GM21528 (cell line): Measurements from ENCODE around the gene NOS1AP.
"Not testable (repeated sequence)": the region's sequence is repeated elsewhere in the genome, so short reads cannot be mapped to it uniquely, and the experiment has no call there.

Experiments
- ATAC-seq: cut with Tn5 transposase; IDR thresholded peaks from one replicate; pipeline ENCODE4 v1.9.1; 2021; ENCODE audit warnings: mild to moderate bottlenecking, moderate library complexity; ENCODE audit not compliant: unreplicated experiment, low FRiP score

Gene NOS1AP

DNA sequence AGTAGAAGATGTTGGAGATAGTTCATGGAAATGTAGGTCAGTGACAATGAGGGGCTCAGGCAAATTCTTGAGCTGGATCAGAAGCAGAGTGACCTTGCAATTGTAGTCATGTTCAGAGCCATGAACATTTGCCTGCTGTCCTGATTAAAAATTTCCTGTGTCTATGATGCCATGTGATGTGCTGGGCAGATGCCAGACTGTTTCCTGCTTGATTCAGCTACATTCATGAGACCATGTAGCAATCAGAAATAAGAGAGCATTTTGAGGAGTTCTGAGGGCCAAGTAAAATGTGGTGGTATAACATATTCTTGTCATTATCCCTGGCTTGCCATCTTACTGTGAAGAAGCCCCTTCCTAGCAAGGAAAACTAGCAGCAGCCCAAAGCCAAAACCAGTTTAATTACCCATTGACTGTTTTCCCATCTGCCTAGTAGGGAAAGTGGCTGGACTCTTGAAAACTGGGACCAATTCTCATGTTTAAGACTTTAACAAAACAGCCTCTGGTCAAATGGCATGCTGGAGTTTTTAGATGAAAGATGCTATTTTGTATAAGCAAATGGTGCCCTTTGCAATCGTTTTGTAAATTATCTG, 118.3 kb downstream of the NOS1AP start:
- no peak for ATAC-seq

DNA sequence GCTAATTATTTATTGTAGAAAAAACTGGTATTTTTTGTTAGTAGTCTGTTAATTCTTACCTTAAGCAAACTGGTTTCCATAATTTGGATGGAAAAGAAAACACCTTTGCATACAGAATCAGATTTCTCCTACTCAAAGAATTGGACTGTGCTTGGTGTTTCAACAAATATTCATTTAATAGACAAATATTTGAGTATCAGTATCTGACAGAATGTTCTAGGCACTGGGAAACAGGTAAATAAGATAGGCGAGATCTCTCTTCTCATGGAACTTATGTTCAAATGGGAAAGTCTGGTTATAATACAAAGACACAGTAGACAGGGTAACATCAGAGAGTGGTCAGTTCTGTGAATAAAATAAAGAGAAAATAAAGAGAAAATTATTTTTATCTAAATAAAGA, 119.9 kb downstream of the NOS1AP start:
- ATAC-seq, result no peak

DNA sequence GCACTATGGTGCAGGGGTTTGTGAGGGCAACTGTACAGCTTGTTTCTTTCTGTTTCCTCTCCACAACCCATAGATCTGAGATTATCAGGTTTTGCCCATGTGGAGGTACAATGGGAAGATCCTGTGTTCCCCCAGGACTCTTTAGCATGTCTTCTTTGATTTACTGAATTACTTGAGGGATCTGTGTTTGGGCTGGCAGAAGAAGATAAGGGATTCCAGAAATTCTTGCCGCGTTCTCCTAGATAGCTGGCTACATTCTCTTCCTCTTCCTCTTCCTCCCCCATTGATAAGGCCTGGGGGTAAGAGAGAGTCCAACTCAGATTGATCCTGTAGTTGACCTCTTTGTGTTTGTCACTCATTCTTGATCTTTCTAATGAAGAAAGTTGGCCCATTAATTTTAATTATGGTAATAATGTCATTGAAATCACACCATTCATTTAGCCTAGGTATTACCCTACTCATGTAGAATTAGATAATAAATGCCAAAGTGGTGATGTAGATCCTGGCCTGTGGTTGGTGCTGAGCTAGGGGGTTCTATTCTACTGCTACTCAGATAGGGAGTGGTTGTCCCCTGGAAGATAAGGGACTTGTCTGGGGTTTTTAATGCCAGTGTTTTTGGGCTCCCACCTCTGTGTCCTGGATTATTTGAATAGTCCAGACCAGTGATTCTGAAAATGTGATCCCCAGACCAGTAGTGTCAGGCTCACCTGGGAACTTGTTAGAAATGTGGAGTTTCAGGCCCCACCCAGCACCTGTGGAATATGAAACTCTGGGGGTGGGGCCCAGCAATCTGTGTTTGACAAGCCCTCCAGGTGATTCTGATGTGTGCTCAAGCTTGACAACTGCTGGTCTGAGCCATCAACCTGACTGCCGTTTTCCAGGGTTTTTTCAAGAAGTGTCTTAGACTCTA, 122.2 kb downstream of the NOS1AP start:
- ATAC-seq, result no peak

DNA sequence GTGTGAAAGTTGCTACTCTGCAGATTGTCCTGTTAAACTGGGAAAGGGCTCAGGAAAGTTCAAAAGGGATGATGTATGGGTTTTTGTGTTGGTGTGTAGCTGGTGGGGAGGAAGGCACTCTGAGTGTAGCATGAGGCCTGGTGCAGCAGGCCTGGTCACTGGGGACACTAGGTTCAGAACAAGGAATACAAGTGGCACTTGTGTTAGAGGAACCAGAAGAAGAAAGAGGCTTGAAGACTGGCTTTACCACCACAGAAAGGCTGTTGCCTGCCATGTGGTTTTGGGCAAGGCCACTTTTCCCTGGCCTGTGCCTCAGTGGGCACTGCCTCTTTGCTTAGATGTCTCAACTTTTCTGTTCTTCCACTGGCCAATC, 122.8 kb downstream of the NOS1AP start:
- no peak for ATAC-seq

DNA sequence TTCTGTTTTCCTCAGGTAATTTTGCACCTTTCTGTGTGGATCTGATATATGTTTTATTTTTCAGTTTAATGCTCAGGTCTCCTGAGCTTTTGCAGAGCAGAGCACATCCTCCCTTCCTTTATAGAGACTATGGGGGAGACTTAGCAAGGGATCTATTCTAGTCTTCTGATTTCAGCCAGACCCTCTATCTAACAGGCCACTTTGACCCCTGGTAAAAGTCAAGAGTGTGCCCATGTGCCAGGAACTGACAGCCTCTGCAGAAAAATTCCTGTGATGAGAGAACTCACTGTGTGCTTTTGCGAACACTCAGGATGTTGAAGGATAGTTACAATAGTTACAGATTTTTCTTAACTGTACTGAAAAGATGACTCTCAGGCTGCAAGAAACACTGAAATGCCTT, 123.3 kb downstream of the NOS1AP start:
- no peak for ATAC-seq

DNA sequence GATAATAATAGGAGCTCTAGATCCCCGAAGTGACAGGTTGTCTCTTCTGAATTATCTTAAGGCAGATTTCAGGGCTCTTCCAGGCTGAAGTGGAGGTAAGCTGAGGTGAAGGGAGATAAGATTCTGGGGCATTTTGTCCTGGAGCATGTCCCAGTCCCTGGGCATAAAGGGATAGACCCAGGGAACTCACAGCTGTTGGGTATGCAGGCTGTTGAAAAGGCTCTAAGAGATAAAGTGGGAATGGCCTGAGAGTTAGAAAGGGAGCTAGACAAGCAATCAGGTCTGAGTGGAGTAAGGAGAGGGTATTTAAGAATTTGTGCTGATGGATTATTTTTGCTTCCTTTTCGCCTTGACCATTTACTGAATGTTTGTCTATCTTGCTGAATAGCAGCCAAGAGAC, 123.7 kb downstream of the NOS1AP start:
- ATAC-seq, result no peak

DNA sequence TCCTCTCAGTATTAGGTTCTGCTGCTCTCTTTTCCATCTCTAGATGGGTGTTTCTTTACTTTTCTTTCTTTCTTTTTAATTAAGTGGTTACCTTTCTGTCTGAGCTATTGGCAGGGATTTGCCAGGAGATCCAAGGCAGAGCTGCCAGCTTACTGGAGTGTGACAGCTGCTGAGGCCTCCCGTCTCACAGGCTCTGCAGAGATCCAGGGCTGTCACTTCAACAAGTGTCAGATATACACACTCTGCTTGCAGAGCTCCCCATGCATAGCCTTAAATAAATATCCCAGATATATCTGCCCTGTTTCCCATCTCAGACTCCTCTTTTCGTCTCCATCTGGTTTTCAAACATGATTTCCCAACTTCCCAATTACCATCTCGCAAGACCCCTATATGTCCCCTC, 124.3 kb downstream of the NOS1AP start:
- ATAC-seq, result no peak

DNA sequence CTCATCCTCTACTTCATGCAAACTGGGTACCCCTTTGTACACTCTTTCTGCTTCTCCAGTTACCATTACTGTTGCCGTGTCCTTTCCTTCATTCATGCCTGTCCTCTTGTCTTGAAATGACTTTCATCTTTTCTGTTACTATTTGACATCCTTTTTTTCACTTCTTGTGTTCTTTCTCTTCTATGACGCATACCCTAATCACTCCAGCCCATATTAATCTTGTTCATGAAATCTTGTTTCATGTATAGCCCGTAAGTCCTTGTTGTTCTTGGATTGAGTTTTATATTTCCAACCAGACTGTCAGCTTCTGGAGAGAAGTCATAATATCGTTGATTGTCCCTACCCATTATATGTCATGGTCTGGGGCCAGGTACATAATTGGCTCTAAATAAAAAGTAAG, 126.1 kb downstream of the NOS1AP start:
- no peak for ATAC-seq

DNA sequence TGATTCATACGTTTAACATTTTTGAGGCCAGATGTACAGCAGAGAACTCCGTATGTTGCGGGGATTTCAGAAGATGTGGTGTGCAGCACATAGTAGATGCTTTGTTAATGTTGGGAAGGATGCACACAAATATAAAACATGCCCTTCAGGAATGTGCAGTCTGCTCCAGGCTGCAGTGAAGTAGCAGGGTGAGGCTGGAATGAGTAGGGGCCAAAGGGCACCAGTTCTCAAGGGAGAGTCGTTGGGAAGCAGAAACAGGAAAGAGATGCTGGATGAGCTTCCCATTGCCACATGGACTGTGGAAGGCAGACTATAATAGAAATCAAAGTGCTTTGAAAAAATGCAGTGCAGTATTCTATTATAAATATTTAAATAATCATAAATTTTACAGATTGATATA, 126.9 kb downstream of the NOS1AP start:
- no peak for ATAC-seq

DNA sequence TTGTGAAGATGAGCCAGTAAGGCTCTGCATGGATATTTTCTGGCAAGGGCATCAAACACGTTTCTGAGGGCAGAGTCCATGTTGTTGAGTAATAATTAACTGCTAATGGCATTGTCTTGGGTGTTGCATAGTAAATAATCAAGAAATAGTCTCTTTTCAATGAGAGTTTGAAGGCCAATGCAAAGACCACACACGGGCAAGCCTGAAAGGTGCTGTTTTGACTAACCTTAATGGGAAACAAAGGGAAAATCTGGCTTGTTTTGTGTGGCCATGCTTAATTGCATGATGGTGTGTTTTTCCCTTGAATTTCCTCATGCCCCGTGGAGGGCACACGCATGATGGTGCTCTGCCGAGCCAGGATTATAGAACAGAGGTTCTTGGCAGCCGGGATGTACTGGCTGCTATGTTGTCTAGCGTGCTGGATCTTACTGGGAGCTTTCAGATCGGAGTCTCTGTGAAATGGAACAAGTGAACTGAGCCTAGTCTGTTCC, 127.6 kb downstream of the NOS1AP start:
- ATAC-seq, result no peak

DNA sequence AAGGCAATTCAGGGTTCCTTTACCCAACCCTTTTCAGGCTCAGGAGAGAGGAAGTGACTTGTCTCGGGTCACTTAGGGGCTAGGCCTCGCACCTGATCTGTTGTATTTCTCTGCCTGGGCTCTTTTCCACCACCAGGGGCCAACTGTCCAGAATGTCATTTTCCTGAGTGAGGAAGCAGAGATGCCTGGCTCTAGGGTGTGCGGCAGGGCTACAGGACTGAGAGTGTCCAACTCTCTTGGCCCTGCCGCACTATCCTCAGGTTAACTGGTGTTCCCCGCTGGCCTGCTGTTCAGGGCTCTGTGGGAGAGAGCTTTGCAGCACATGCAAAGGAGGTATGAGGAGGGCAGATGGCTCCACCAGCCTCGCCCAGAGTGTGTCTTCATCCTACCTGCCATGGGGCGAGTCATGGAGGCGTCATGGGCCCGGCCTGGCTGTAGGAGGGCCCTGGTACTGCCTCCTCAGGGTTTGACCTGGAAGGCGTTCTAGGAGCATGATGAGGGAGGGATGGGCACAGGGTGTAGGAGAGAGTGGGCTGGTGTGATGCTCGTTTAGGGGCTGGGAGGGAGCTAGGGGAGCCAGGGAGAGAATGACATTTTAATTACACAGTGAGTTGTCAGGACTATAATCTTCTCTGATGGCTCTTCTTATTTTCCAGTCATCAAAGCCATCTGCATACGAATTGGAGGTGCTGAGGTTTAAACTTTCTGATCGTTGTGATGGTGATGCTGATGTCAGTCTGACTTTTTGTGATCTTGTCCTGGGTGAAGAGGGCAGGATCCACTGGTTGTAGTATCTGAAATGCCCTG, 128.3 kb downstream of the NOS1AP start:
- no peak for ATAC-seq

DNA sequence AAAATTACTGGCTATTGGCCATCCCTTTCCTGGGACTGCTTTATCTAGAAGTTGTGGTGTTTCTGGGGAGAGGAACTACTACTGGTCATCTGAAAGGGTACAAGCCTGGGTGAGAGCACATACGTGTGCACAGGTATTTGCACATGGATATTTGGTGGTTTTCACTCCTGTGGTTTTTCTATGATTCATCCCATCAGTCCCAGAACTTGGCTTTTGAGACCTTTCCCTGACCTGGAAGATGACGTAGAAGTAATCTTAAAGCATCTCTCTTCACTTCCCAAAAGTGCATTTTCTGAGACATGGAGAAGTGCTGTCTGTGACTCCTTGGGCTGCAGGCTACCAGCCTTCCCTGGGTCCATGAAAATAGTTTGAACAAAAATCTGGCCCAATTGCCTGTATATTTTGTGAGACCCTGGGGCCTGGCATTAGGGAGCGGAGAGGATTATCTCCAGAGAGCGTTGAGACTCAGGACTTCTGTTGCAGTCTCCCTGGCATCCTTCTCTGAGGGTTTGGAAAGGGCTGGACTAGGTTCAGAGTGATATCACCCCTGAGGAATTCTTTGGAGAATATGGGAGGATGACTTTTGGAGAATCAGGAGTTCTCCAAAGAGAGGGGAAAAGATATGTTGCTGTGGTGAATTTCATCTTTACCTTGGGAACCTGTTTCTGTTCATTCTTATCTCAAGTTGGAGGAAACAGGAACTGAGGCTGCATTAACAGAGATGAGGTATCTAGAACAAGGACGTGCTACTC, 130.8 kb downstream of the NOS1AP start:
- no peak for ATAC-seq

DNA sequence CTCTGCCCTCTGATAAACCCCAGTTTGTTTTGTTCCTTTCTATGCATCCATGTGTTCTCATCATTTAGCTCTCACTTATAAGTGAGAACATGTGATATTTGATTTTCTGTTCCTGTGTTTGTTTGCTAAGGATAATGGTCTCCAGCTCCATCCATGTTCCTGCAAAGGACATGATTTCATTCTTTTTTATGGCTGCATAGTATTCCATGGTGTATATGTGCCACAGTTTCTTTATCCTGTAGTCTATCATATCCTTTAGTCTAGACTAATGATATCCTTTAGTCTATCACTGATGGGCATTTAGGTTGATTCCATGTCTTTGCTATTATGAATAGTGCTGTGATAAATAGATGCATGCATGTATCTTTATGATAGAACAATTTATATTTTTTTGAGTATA, 131.6 kb downstream of the NOS1AP start:
- not testable (repeated sequence) for ATAC-seq

DNA sequence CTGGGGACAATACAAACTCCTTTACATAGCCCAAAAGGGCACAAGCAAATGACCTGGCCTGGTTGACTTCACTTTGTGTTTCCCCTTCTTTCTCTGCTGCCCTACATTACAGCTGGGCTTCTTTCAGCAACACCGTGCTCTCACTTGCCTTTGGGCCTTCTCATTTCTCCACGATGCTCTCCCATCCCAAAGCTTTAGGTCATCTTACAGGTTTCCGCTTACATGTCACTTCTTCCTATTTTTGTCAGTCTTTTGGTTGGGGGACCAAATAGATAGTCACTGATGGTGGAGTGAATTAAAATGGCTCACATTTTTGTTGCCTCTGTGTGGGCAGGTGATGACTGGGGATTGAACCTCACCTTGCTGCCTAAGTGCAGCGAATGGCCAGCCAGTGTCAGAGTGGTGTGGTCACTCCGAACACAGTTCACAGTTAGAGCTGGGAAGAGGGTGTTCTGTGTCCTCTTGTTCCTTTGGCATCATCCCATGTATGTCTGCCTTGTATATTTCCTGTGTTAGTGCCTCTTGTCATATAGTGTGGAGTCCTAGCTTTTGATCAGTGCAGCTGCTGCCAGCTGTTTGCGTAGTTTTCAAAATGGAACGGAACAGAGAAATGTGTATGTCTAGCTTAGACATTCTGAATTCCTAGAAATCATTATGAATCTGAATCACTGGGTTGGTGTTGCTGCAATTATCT, 134.8 kb downstream of the NOS1AP start:
- ATAC-seq, result no peak

DNA sequence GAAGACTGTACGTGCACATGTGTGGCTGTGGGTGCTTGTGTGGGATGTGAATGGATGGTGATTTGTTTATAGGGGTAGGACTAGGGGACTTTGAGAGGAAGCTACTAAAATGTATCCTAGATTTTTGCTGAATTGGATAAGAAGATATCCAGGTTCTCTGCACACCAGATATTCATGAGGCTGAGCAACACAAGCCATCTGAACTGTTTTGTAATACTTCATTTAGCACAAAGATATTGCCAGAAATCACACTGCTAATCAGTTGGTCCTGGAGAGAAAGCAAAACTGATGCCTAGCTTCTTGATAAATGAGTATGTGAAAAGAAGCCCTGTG, 135.3 kb downstream of the NOS1AP start:
- ATAC-seq, result no peak

DNA sequence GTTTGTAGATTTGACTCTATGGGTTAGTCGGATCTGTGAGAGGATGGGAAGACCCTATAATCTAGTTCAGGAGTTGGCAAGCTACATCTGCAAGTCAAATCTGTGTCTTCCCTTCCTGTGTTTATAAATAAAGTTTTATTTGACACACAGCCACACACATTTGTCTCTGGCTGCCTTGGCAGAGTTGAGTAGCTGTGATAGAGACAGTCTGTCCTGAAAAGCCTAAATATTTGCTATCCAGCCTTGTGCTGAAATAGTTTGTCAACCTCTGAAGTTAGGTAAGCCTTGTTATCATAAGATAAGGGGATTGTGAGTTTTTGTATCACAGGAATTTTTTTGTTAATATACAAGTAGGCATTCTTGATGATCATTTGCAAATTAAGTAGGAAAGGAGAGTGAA, 136.8 kb downstream of the NOS1AP start:
- ATAC-seq, result no peak

DNA sequence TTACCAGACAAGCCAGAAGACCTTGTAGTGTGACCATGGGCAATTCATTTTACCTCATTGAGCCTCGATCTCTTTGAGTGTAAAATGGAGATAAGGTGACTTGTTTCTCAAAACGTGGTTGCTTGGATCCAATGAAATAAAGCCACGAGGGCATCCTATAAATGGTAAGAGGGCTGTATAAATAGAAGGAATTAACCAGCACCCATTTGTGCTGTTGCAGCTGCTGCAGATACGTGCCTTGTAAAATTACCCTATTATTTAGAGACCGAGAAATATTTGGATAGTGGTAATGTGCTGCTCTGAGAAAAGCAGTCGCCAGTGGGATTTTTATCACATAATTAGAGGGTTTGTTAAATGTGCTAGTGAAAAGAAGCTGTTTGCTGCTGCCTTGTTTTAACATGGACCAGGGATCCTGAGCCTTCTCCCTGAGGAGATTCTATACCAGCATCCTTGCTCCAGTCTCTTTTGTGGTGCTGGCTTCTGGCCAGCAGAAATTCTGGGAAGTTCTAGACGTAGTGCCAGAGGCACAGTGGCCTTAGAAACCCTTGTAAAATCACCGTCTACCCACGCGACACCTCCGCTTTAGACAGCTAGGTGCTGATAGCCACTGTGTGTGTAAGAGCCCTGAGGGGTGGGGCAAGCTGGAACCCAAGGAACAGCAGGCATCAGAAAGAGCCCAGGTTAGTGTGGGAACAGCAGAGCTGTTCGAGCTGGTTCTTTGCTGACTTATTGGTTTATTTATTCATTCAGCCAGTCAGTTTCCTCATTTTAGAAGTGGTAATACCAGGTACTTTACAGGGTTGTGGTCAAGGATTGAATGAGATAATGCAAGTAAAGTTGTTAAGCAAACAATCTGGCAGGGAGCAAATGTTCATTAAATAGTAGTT, 137.5 kb downstream of the NOS1AP start:
- ATAC-seq, result no peak

DNA sequence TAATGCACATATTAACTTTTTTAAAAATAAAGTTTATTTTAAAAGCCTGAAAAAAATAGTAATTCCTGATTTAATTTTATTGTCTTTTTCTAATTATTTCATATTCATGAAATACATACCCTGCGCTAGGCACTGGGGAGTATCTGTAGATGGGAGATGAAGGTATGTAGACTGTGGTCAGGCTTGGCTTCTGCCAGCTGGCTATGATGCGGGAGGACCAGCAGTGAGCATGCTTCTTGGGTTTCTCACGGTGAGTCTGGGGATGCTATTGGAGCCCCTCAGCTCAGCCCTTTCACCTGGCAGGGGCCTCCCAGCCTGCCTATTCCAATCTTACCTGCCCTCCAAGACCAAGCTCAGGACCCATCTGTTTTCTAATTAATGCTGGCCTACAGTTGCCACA, 138.4 kb downstream of the NOS1AP start:
- no peak for ATAC-seq

DNA sequence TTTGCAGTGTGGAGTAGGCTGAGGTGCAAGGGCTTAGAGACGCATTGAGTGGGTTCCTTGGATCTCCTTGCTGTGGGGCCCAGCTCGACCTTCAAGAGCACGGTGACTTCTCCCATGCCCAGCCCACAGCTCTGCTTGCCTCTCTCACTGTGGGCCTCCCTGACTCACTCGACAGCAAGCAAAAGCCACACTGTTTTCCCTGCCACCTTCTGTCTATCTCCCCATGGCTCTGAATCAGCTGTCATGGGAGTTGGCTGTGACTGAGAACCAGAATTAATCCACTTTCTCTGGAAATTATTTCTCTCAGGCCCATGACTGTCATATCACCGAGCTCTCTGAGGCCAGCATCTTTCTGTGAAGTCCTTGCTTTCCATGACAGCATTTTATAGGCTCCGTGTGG, 140.7 kb downstream of the NOS1AP start:
- no peak for ATAC-seq
